CD4-positive, alpha-beta T cell treated with Interleukin-6 for 4 hours (primary cell): ENCODE results near the gene TCF7L1.
"Not testable (repeated sequence)": the region's sequence is repeated elsewhere in the genome, so short reads cannot be mapped to it uniquely, and the experiment has no call there.

Experiments used
- DNase-seq: peaks from one replicate; pipeline ENCODE4 v3.0.0-alpha.2; 2020; ENCODE audit warnings: mixed read lengths

The TCF7L1 gene

DNA sequence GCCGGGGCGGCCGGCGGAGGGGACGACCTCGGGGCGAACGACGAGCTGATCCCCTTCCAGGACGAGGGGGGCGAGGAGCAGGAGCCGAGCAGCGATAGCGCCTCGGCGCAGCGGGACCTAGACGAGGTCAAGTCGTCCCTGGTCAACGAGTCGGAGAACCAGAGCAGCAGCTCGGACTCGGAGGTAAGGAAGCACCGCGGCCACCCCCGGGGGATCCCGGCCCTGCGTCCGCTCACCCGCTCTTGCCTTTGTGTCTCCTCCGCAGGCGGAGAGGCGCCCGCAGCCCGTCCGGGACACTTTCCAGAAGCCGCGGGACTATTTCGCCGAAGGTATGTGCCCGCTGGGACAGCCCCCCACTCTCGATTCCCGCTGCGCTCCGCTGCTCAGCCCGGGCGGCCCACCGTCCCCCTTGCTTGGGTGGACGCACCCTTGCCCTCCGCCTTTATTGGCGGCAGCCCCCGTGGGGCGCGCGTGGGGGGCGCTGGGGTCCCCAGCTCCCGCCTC, 611 bp downstream of the TCF7L1 start:
- DNase-seq = no peak

DNA sequence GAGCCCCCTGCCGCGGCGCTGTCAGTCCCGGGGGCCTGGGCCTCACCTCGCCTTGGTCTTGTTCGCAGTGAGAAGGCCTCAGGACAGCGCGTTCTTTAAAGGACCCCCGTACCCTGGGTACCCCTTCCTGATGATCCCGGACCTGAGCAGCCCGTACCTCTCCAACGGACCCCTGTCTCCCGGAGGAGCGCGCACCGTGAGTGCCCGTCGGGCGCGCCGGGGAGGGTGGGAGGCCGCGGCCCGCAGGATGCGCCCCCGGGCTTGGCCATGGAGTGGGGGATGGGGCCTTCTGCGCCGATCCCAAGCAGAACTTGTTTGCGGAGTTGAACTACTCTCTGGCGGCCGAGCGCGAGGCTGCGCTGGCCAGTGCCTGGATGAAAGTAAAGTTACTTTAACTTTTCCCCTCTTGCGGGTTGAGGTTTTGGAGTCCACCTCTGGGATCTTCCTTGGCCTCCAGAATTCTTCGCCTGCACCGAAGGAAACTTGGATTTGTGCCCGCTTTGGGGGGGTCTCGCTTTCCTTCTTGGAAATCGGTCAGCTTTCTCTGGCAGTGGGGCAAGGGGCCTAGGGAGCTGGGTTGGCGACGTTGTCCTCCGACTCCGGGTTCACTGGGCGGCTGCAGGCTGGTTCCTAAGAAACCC, 1.2 kb downstream of the TCF7L1 start:
- no peak for DNase-seq

GRCh38 chr2:85134896-85135659, 1.9 kb downstream of the TCF7L1 start:
- no peak for DNase-seq

GRCh38 chr2:85135660-85135914, 2.4 kb downstream of the TCF7L1 start:
- no peak for DNase-seq

GRCh38 chr2:85137156-85137555, 4.0 kb downstream of the TCF7L1 start:
- DNase-seq = no peak

DNA sequence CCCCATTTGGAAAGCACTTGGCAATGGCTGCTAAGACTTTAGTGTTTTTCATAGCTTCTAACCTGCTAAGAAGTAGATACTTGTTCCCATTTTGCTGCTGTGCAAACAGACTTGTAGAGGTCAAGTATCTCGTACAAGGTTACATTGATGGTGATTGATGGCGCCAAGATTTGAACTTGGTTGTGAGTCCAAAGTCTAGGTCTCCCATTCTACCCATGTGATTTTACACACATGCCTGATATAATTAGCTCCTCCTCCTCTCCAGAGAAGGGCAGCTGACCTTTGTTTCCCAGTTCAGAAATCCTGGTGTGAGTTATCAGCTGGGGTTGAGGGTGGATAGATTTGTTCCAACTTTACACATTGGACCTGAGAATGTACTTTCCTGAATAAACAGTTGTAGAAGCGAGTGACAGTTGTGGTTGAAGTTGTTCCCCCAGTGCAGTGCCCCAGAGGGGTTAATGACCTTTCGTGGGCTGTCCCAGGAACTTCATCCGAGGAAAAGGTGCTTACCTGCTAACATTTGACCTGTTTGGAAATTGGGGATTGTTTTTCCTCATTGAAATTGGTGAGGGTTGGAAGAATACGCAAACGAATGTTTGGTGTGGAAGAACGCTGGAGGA, 10.4 kb downstream of the TCF7L1 start:
- no peak for DNase-seq

GRCh38 chr2:85145116-85145820, 12.1 kb downstream of the TCF7L1 start:
- no peak for DNase-seq

DNA sequence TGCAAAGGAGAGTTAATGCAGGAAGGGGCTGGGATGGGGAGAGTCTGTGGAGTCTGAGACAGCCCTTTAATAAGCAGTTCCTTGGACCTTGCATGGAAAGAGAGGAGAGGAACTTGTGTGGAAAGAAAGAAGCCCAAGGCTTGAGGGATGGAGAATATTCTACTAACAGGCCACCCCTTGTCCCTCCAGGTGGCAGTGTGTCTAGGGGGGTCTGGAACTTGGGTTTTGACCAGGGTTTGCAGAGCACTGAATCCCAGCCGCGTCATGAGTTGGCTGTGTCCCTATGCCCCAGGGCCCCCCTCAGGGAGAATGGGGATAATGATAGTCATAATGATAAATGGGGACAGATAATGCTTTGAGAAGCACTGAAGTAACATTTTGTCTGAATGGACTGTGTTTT, 15.0 kb downstream of the TCF7L1 start:
- no peak for DNase-seq

DNA sequence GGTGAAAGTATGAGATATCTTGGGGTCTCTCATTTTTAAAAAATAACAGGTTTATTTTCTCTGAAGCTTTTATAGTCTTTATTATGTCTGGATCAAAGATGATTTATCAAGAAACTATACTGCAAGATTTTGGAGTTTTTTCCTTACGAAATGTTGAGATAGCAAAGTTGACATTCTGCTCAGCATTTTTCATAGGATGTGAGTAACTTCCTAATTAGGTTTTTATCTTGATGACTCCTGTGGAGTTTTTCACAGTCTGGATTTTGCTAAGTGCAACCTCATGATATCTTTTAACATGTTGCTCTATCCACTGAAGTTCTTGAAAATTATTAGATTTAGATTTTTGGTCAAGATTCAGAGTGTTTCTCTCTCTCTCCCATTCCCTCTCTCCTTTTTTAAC, 17.8 kb downstream of the TCF7L1 start:
- DNase-seq = no peak

GRCh38 chr2:85152895-85153294, 19.7 kb downstream of the TCF7L1 start:
- DNase-seq = no peak

- no peak for DNase-seq
Observed at GRCh38 chr2:85154048-85154753, 21.0 kb downstream of the TCF7L1 start.

DNA sequence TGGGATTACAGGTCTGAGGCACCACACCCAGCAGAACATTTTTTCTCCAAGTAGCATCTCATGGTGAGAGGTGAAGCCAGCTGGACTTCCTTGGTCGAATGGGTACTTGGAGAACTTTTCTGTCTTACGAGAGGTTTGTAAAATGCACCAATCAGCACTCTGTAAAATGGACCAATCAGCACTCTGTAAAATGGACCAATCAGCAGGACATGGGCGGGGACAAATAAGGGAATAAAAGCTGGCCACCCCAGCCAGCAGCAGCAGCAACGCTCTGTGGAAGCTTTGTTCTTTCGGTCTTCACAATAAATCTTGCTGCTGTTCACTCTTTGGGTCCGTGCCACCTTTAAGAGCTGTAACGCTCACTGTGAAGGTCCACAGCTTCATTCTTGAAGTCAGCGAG, 21.9 kb downstream of the TCF7L1 start:
- DNase-seq = not testable (repeated sequence)

- no peak for DNase-seq
Observed at GRCh38 chr2:85156153-85156552, 23.0 kb downstream of the TCF7L1 start.

DNA sequence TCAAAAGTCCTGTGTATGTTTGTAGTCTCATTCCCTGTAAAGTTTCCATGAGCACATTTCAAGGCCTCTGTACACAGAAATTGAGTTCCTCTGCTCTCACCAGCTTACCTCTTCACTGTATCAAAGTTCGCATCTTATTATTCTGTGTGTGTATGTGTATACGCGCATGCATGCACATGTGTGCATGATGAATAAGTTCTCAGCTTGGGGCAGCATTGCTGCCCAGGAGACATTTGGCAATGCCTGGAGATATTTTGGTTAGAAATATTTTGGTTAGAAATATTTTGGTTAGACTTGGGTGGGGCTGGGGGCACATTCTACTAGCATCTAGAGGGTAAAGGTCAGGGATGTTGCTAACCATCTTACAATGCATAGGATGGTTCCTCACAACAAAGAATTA, 23.4 kb downstream of the TCF7L1 start:
- DNase-seq = no peak

- DNase-seq = no peak
Observed at GRCh38 chr2:85157345-85157744, 24.2 kb downstream of the TCF7L1 start.

DNA sequence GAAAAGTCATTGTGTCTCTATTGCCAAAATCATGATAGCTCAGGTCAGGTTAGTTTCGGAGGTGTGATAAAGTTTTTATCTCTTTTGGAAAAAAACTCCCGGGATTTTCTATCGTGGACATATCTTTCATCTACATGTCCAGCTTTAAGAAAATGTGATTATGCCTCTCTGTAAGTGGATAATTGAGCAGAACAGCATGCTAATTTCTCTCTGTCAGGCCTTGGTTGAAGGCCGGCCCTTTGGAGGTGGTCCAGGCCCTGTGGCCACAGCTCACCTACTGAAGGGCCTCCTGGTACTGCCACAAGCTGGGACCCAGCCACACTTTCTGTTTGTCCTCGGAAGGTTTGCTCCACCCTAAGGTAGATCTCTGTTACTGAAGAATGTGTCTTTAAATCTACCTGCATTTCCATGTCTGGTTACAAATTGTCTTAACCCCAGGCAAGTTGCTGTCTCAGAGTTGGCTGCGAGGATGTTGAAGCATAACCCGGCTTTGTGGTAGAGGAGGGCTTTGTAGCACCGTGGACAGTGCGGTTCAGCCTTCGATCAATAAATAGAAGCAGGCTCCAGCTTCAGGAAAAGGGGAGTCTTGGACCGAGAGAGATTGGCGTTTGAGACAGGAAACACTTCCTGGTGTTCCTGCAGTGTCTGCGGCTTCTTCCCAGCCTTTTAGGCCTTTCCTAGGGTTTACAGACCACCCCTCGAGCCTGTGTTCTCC, 25.5 kb downstream of the TCF7L1 start:
- no peak for DNase-seq

- no peak for DNase-seq
Observed at GRCh38 chr2:85159589-85159988, 26.4 kb downstream of the TCF7L1 start.

GRCh38 chr2:85160966-85161960, 28.1 kb downstream of the TCF7L1 start:
- no peak for DNase-seq

- DNase-seq = no peak
Observed at GRCh38 chr2:85162746-85163301, 29.6 kb downstream of the TCF7L1 start.

DNA sequence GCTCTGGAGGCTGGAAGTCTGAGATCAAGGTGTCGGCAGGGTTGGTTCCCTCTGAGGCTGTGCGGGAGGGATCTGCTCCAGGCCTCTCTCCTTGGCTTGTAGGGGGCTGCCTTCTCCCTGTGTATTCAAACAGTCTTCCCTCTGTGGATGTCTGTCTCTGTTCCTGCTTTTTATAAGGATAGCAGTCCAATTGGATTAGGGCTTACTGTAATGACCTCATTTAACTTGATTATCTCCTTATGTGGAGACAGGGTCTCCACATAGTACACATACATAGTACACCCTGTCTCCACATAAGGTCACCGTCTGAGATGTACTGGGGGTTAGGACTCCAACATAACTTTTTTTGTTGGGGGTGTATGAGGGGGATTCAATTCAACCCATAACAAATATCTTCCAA, 30.5 kb downstream of the TCF7L1 start:
- no peak for DNase-seq

DNA sequence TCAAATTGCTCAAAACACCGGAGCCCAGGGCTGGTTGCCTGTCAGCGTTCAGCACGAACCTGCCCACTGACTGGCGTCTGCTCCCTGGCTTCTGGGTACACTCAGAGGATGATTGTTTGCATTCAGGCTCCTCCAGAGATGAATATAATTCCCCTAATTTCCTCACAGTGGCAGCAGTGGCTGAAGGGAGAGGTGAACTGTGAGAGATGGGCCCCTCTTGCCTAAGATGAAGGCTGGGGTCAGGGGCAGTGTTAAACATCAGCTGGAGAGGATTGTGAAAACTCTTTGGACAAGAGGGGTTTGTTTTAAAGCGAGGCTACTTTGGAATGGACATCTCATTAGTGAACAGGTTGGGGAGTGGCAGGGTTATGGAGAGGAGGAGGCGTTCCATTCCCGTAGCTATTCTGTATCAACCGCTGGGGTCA, 31.0 kb downstream of the TCF7L1 start:
- no peak for DNase-seq
